ENCODE results near the gene ZBTB16.

The ZBTB16 gene

GRCh38 chr11:114125959-114126358 lies 66.4 kb downstream of the ZBTB16 start:
- no peak for TF ChIP-seq ZNF274 (IDR thresholded peaks at IDR 0.05; ENCODE audit: low read depth, low read length)
- H3K4me3 ChIP-seq (ENCODE audit: low read length) = no peak overlapping the region

GRCh38 chr11:114128399-114128798 lies 68.9 kb downstream of the ZBTB16 start:
- TF ChIP-seq ZNF274 (IDR thresholded peaks at IDR 0.05; ENCODE audit: low read depth, low read length) = no peak
- H3K4me3 ChIP-seq (ENCODE audit: low read length) = no peak overlapping the region

GRCh38 chr11:114129142-114129541 lies 69.6 kb downstream of the ZBTB16 start:
- H3K4me3 ChIP-seq (ENCODE audit: low read length) = no peak overlapping the region
- TF ChIP-seq ZNF274 (IDR thresholded peaks at IDR 0.05; ENCODE audit: low read depth, low read length) = no peak

GRCh38 chr11:114129699-114130098 lies 70.2 kb downstream of the ZBTB16 start:
- TF ChIP-seq ZNF274 (IDR thresholded peaks at IDR 0.05; ENCODE audit: low read depth, low read length) = no peak
- no peak overlapping the region for H3K4me3 ChIP-seq (ENCODE audit: low read length)

GRCh38 chr11:114130115-114130576 lies 70.6 kb downstream of the ZBTB16 start:
- no peak overlapping the region for H3K4me3 ChIP-seq (ENCODE audit: low read length)
- no peak for TF ChIP-seq ZNF274 (IDR thresholded peaks at IDR 0.05; ENCODE audit: low read depth, low read length)

- TF ChIP-seq ZNF274 (IDR thresholded peaks at IDR 0.05; ENCODE audit: low read depth, low read length) = no peak
- no peak overlapping the region for H3K4me3 ChIP-seq (ENCODE audit: low read length)
These were observed 71.2 kb downstream of the ZBTB16 start for GRCh38 chr11:114130629-114131277.

- no peak overlapping the region for H3K4me3 ChIP-seq (ENCODE audit: low read length)
- TF ChIP-seq ZNF274 (IDR thresholded peaks at IDR 0.05; ENCODE audit: low read depth, low read length) = no peak
These were observed 72.0 kb downstream of the ZBTB16 start for GRCh38 chr11:114131461-114131864.

- no peak for TF ChIP-seq ZNF274 (IDR thresholded peaks at IDR 0.05; ENCODE audit: low read depth, low read length)
- no peak overlapping the region for H3K4me3 ChIP-seq (ENCODE audit: low read length)
These were observed 72.9 kb downstream of the ZBTB16 start for GRCh38 chr11:114132417-114132816.

- no peak overlapping the region for H3K4me3 ChIP-seq (ENCODE audit: low read length)
- TF ChIP-seq ZNF274 (IDR thresholded peaks at IDR 0.05; ENCODE audit: low read depth, low read length) = no peak
These were observed 73.5 kb downstream of the ZBTB16 start for GRCh38 chr11:114132944-114133394.

- H3K4me3 ChIP-seq (ENCODE audit: low read length) = no peak overlapping the region
- no peak for TF ChIP-seq ZNF274 (IDR thresholded peaks at IDR 0.05; ENCODE audit: low read depth, low read length)
These were observed 74.2 kb downstream of the ZBTB16 start for GRCh38 chr11:114133548-114134329.

- no peak overlapping the region for H3K4me3 ChIP-seq (ENCODE audit: low read length)
- TF ChIP-seq ZNF274 (IDR thresholded peaks at IDR 0.05; ENCODE audit: low read depth, low read length) = no peak
These were observed 75.4 kb downstream of the ZBTB16 start for GRCh38 chr11:114134870-114135269.

GRCh38 chr11:114135737-114136151 lies 76.2 kb downstream of the ZBTB16 start:
- no peak for TF ChIP-seq ZNF274 (IDR thresholded peaks at IDR 0.05; ENCODE audit: low read depth, low read length)
- H3K4me3 ChIP-seq (ENCODE audit: low read length) = no peak overlapping the region

- no peak for TF ChIP-seq ZNF274 (IDR thresholded peaks at IDR 0.05; ENCODE audit: low read depth, low read length)
- H3K4me3 ChIP-seq (ENCODE audit: low read length) = no peak overlapping the region
These were observed 77.5 kb downstream of the ZBTB16 start for GRCh38 chr11:114136686-114137640.

GRCh38 chr11:114137838-114138237 lies 78.3 kb downstream of the ZBTB16 start:
- no peak for TF ChIP-seq ZNF274 (IDR thresholded peaks at IDR 0.05; ENCODE audit: low read depth, low read length)
- H3K4me3 ChIP-seq (ENCODE audit: low read length) = no peak overlapping the region

Measured in GM08714 (cell line).